Trophoblast cell (in vitro differentiated cells and primary cell): ENCODE results near the gene STXBP6.

Source experiments
- DNase-seq, 2 donors: peaks; one replicate each; pipeline ENCODE4 v3.0.0-alpha.2; 2016
- H2AFZ ChIP-seq: 2 replicates; pipeline ENCODE4 v1.6.1; 2013; ENCODE audit warnings: low read length, moderate library complexity, mild to moderate bottlenecking; ENCODE audit not compliant: insufficient read depth, poor library complexity
- H2AK5ac ChIP-seq: 2 replicates; pipeline ENCODE4 v1.6.1; 2013; ENCODE audit warnings: mild to moderate bottlenecking, low read length
- H2BK120ac ChIP-seq: 2 replicates; pipeline ENCODE4 v1.6.1; 2013; ENCODE audit warnings: low read length, mild to moderate bottlenecking, moderate library complexity; ENCODE audit not compliant: insufficient read depth, poor library complexity
- H2BK12ac ChIP-seq: 2 replicates; pipeline ENCODE4 v1.6.1; 2013; ENCODE audit warnings: mild to moderate bottlenecking, low read length, moderate library complexity
- H2BK5ac ChIP-seq: 2 replicates; pipeline ENCODE4 v1.6.1; 2013; ENCODE audit warnings: low read length, low read depth, moderate library complexity, mild to moderate bottlenecking; ENCODE audit not compliant: poor library complexity
- H3K14ac ChIP-seq: 2 replicates; pipeline ENCODE4 v1.6.1; 2013; ENCODE audit warnings: mild to moderate bottlenecking, low read length
- H3K18ac ChIP-seq: 2 replicates; pipeline ENCODE4 v1.6.1; 2013; ENCODE audit warnings: mild to moderate bottlenecking, low read length
- H3K23ac ChIP-seq: 2 replicates; pipeline ENCODE4 v1.6.1; 2013; ENCODE audit warnings: low read length
- H3K27ac ChIP-seq: 2 replicates; pipeline ENCODE4 v1.5.1; 2013; ENCODE audit warnings: low read depth, mild to moderate bottlenecking, inconsistent platforms, low read length, moderate library complexity
- H3K27me3 ChIP-seq: 2 replicates; pipeline ENCODE4 v1.6.1; 2013; ENCODE audit warnings: inconsistent platforms, mild to moderate bottlenecking, low read length, moderate library complexity; ENCODE audit not compliant: insufficient read depth
- H3K36me3 ChIP-seq, 2 experiments: 1 replicate in 1 of 2; 2 replicates in 1 of 2; pipeline ENCODE4 v1.6.1; 2013; ENCODE audit warnings: low read length in 2 of 2, mild to moderate bottlenecking in 2 of 2, moderate library complexity in 1 of 2; ENCODE audit not compliant: insufficient read depth in 2 of 2, control insufficient read depth in 1 of 2
- H3K4ac ChIP-seq: 2 replicates; pipeline ENCODE4 v1.6.1; 2013; ENCODE audit warnings: low read depth, mild to moderate bottlenecking, low read length, moderate library complexity
- H3K4me1 ChIP-seq, 2 experiments: 1 replicate in 1 of 2; 2 replicates in 1 of 2; pipeline ENCODE4 v1.6.1; 2013; ENCODE audit warnings: low read length in 2 of 2, mild to moderate bottlenecking in 2 of 2, moderate library complexity in 1 of 2; ENCODE audit not compliant: insufficient read depth in 2 of 2, control insufficient read depth in 1 of 2
- H3K4me2 ChIP-seq: 2 replicates; pipeline ENCODE4 v1.6.1; 2013; ENCODE audit warnings: inconsistent platforms, mild to moderate bottlenecking, low read length, moderate library complexity
- H3K4me3 ChIP-seq: 2 replicates; pipeline ENCODE4 v1.5.1; 2013; ENCODE audit warnings: mild to moderate bottlenecking, low read depth, low read length, inconsistent platforms
- H3K79me1 ChIP-seq: one replicate; pipeline ENCODE4 v1.6.1; 2013; ENCODE audit warnings: low read length
- H3K79me2 ChIP-seq: 2 replicates; pipeline ENCODE4 v1.6.1; 2013; ENCODE audit warnings: low read length, mild to moderate bottlenecking; ENCODE audit not compliant: control insufficient read depth, insufficient read depth, poor library complexity
- H3K9ac ChIP-seq: 2 replicates; pipeline ENCODE4 v1.6.1; 2013; ENCODE audit warnings: mild to moderate bottlenecking, low read length
- H3K9me3 ChIP-seq: 2 replicates; pipeline ENCODE4 v1.6.1; 2013; ENCODE audit warnings: low read depth, mild to moderate bottlenecking, control low read depth, inconsistent platforms, low read length; ENCODE audit not compliant: insufficient read depth
- H4K12ac ChIP-seq: 2 replicates; pipeline ENCODE4 v1.6.1; 2013; ENCODE audit warnings: low read depth, mild to moderate bottlenecking, low read length, moderate library complexity
- H4K8ac ChIP-seq: 2 replicates; pipeline ENCODE4 v1.6.1; 2013; ENCODE audit warnings: low read depth, mild to moderate bottlenecking, low read length, moderate library complexity
- H4K91ac ChIP-seq: one replicate; pipeline ENCODE4 v1.6.1; 2013; ENCODE audit warnings: low read depth, mild to moderate bottlenecking, low read length, moderate library complexity
- WGBS: extraction: QIAGEN DNeasy Blood & Tissue Kit; methylation state at CpG from one replicate; pipeline ENCODE4 v1.1.7; 2013; ENCODE audit warnings: missing lambda C conversion rate; ENCODE audit not compliant: insufficient read length, insufficient coverage; ENCODE audit errors: extremely low coverage; 5-methylcytosine and 5-hydroxymethylcytosine counted together

The STXBP6 gene

DNA sequence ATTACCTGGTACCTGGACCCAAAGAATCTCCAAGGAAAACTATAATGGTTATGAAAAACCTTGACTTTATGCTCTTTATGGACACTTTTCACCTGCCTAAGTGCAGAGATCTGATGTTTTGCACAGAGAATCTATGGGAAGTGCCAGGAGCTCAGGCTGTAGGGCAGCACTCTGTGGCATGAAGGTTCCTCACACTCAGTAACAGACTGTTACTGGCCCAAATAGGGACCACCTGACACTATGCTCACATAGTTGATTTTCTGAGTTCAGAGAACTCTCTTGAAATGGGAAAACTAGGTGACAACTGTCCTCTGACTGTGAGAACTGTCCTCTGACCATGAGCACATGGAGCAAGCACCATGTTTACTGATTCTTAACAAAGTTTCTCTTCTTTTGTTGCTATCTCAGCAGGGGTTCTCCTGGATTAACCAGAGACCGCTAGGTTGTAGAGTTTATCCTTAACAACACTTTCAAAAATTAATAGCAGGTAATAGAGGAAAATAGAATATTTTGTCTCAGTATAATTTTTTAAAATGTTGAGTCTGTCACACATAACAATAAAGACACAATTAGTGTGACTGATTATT is 101.6 kb downstream of the STXBP6 start:
- H3K4ac ChIP-seq: no peak overlapping the region
- no peak overlapping the region for H3K4me3 ChIP-seq
- H3K4me1 ChIP-seq: no peaks in the 10 kb centered on the region
- no peaks in the 10 kb centered on the region for H3K9me3 ChIP-seq
- no peak overlapping the region for H3K14ac ChIP-seq
- H3K79me1 ChIP-seq: no peaks in the 10 kb centered on the region
- H3K27ac ChIP-seq: no peak overlapping the region
- H3K18ac ChIP-seq: no peak overlapping the region
- H3K79me2 ChIP-seq: no peaks in the 10 kb centered on the region
- H3K4me2 ChIP-seq: no peak overlapping the region
- no peak overlapping the region for H3K9ac ChIP-seq
- no peak for DNase-seq
- H4K12ac ChIP-seq: no peak overlapping the region
- H2BK5ac ChIP-seq: no peak overlapping the region
- no peak overlapping the region for H4K8ac ChIP-seq
- no peaks in the 10 kb centered on the region for H3K36me3 ChIP-seq
- no CpG with 5 or more reads among the region's 1 CpG for WGBS
- no peak overlapping the region for H2BK120ac ChIP-seq
- no peaks in the 10 kb centered on the region for H3K27me3 ChIP-seq
- no peak overlapping the region for H2BK12ac ChIP-seq
- no peak overlapping the region for H3K23ac ChIP-seq
- no peak overlapping the region for H4K91ac ChIP-seq
- H2AK5ac ChIP-seq: no peak overlapping the region
- no peak overlapping the region for H2AFZ ChIP-seq

GRCh38 chr14:24947131-24947530 is 102.8 kb downstream of the STXBP6 start:
- Histone ChIP-seq H4K91ac (no peak overlapping the region), H3K27me3 (no peaks in the 10 kb centered on the region), H3K4ac (no peak overlapping the region), H3K79me2 (no peaks in the 10 kb centered on the region), H3K79me1 (no peaks in the 10 kb centered on the region), H3K4me2 (no peak overlapping the region), H4K12ac (no peak overlapping the region), H2BK120ac (no peak overlapping the region), H3K9me3 (no peaks in the 10 kb centered on the region), H3K36me3 (no peaks in the 10 kb centered on the region), H4K8ac (no peak overlapping the region), H2BK5ac (no peak overlapping the region), H3K4me3 (no peak overlapping the region), H2AFZ (no peak overlapping the region), H2BK12ac (no peak overlapping the region), H3K27ac (no peak overlapping the region), H2AK5ac (no peak overlapping the region), H3K9ac (no peak overlapping the region), H3K18ac (no peak overlapping the region), H3K4me1 (peaks cover 0 to 2% of the 10 kb centered on the region in 2 experiments), H3K23ac (no peak overlapping the region), H3K14ac (no peak overlapping the region)
- WGBS: no CpG with 5 or more reads among the region's 6 CpGs
- no peak for DNase-seq

- H3K18ac ChIP-seq: no peak overlapping the region
- H3K14ac ChIP-seq: no peak overlapping the region
- no peak overlapping the region for H4K12ac ChIP-seq
- H4K8ac ChIP-seq: no peak overlapping the region
- no peak overlapping the region for H2AFZ ChIP-seq
- no peak overlapping the region for H3K23ac ChIP-seq
- H3K79me2 ChIP-seq: no peaks in the 10 kb centered on the region
- H3K9me3 ChIP-seq: no peaks in the 10 kb centered on the region
- no peaks in the 10 kb centered on the region for H3K27me3 ChIP-seq
- no peak overlapping the region for H2BK120ac ChIP-seq
- no peaks in the 10 kb centered on the region for H3K36me3 ChIP-seq
- WGBS: no CpG with 5 or more reads among the region's 2 CpGs
- H3K79me1 ChIP-seq: no peaks in the 10 kb centered on the region
- H3K4me2 ChIP-seq: no peak overlapping the region
- H2BK5ac ChIP-seq: no peak overlapping the region
- no peak overlapping the region for H3K4ac ChIP-seq
- no peak overlapping the region for H3K4me3 ChIP-seq
- no peak for DNase-seq
- peaks cover 0 to 2% of the 10 kb centered on the region in 2 experiments for H3K4me1 ChIP-seq
- H4K91ac ChIP-seq: no peak overlapping the region
- H2BK12ac ChIP-seq: no peak overlapping the region
- no peak overlapping the region for H3K27ac ChIP-seq
- H3K9ac ChIP-seq: no peak overlapping the region
- H2AK5ac ChIP-seq: no peak overlapping the region
Measured at GRCh38 chr14:24944800-24945199, 105.1 kb downstream of the STXBP6 start.

DNA sequence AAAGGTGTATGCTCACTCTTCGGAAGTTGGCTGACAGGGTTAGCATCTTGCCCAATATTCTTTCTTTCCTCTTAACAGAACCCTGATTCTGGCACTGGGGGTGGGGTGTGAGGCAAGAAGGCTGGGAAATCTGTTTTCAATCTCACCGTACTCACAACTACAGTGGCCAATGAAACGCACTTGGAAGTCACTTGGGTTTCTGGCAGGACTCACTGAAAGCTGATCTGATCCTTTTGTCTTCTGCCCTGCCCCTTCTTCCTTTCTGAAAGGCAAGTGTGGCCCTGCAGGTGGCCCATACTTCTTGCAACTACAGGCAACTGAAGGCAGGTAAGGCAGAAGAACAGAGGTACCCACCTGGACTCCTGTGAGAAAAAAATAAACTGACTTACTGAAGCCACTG is 106.9 kb downstream of the STXBP6 start:
- Histone ChIP-seq H3K27ac (no peak overlapping the region), H3K9me3 (no peaks in the 10 kb centered on the region), H2AK5ac (no peak overlapping the region), H3K4me2 (no peak overlapping the region), H3K36me3 (no peaks in the 10 kb centered on the region), H3K79me1 (no peaks in the 10 kb centered on the region), H3K18ac (no peak overlapping the region), H3K14ac (no peak overlapping the region), H3K9ac (no peak overlapping the region), H4K8ac (no peak overlapping the region), H2BK120ac (no peak overlapping the region), H3K79me2 (no peaks in the 10 kb centered on the region), H2AFZ (no peak overlapping the region), H2BK12ac (no peak overlapping the region), H3K4me1 (peaks cover 0 to 2% of the 10 kb centered on the region in 2 experiments), H4K91ac (no peak overlapping the region), H3K23ac (no peak overlapping the region), H3K4ac (no peak overlapping the region), H4K12ac (no peak overlapping the region), H3K4me3 (no peak overlapping the region), H3K27me3 (no peaks in the 10 kb centered on the region), H2BK5ac (no peak overlapping the region)
- no peak for DNase-seq
- WGBS: no CpG with 5 or more reads among the region's 3 CpGs
